A549 (cell line): ENCODE results near the gene CSF2.

ENCODE experiments used
- EP300 ChIP-seq, 2 experiments: fragments of >200 bp; sonication (Bioruptor Twin); formaldehyde crosslinking; IDR thresholded peaks; 2 replicates in 1 of 2; 3 replicates in 1 of 2; pipeline ENCODE4 v1.6.1; 2016 to 2017
- FOSL2 ChIP-seq, 2 experiments: fragments of 450-650 bp in 1 of 2; fragments of >200 bp in 1 of 2; sonication (Bioruptor Twin) in 1 of 2; formaldehyde crosslinking; IDR thresholded peaks; 2 replicates each; pipeline versions ENCODE4 v1.5.0 to v1.6.1; 2016 to 2020; ENCODE audit warnings: mild to moderate bottlenecking in 1 of 2, moderate library complexity in 1 of 2
- HOXA7 ChIP-seq: fragments of 250-450 bp; sonication (Bioruptor Pico); IDR thresholded peaks from 2 replicates; pipeline ENCODE4 v1.5.0; 2020; ENCODE audit warnings: mild to moderate bottlenecking, moderate library complexity
- NPAS2 ChIP-seq: fragments of 250-450 bp; sonication (Bioruptor Pico); IDR thresholded peaks from 2 replicates; pipeline ENCODE4 v1.8.0; 2022; ENCODE audit warnings: mild to moderate bottlenecking, moderate library complexity, borderline replicate concordance
- POLR2A ChIP-seq: IDR thresholded peaks from 2 replicates; pipeline ENCODE4 v1.6.1; 2012; ENCODE audit warnings: mild to moderate bottlenecking, low read length
- POLR2AphosphoS2 ChIP-seq: conservative IDR thresholded peaks from 2 replicates; pipeline ENCODE4 v1.6.1; 2012; ENCODE audit warnings: low read length, improper control_type of control experiment, inconsistent platforms
- RFX5 ChIP-seq: fragments of 450-650 bp; IDR thresholded peaks from 2 replicates; pipeline ENCODE4 v1.7.1; 2014; ENCODE audit warnings: antibody characterized with exemption, mild to moderate bottlenecking, moderate library complexity
- SREBF2 ChIP-seq: fragments of 450-650 bp; IDR thresholded peaks from 2 replicates; pipeline ENCODE4 v1.6.1; 2014; ENCODE audit warnings: mild to moderate bottlenecking, moderate library complexity
- ZSCAN20 ChIP-seq: fragments of 250-450 bp; sonication (Bioruptor Pico); IDR thresholded peaks from 2 replicates; pipeline ENCODE4 v1.8.0; 2022; ENCODE audit warnings: mild to moderate bottlenecking, moderate library complexity
- TF ChIP-seq, protein P1 (sequence below): fragments of >200 bp; sonication (Bioruptor Twin); formaldehyde crosslinking; IDR thresholded peaks from 3 replicates; pipeline ENCODE4 v1.5.1; 2016

- TF ChIP-seq POLR2A (no peak), EP300 (IDR thresholded peaks at IDR 0.05) (no peak), POLR2AphosphoS2 (no peak), NPAS2 (CRISPR knock-in tag) (no peak), HOXA7 (CRISPR knock-in tag) (no peak), SREBF2 (no peak), ZSCAN20 (no peak), FOSL2 (IDR thresholded peaks at IDR 0.05) (no peak), FOSL2 (CRISPR knock-in tag; IDR thresholded peaks at IDR 0.05) (no peak), RFX5 (no peak)
- TF ChIP-seq, protein P1, sequence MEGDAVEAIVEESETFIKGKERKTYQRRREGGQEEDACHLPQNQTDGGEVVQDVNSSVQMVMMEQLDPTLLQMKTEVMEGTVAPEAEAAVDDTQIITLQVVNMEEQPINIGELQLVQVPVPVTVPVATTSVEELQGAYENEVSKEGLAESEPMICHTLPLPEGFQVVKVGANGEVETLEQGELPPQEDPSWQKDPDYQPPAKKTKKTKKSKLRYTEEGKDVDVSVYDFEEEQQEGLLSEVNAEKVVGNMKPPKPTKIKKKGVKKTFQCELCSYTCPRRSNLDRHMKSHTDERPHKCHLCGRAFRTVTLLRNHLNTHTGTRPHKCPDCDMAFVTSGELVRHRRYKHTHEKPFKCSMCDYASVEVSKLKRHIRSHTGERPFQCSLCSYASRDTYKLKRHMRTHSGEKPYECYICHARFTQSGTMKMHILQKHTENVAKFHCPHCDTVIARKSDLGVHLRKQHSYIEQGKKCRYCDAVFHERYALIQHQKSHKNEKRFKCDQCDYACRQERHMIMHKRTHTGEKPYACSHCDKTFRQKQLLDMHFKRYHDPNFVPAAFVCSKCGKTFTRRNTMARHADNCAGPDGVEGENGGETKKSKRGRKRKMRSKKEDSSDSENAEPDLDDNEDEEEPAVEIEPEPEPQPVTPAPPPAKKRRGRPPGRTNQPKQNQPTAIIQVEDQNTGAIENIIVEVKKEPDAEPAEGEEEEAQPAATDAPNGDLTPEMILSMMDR = no peak
These were observed 6.0 kb downstream of the CSF2 start for GRCh38 chr5:132079619-132080018.
